CD4-positive, alpha-beta T cell (primary cell): ENCODE measurements around the gene IGF2BP2. TPM values are rescaled to one million over a fixed set of nuclear protein-coding genes. Genes with fewer than 3 reads are reported as not detected.

Experiments used
- ATAC-seq: fragments of 200-7000 bp; cut with Tn5 transposase; one replicate; pipeline ENCODE4 v1.10.0; 2022; ENCODE audit warnings: mild to moderate bottlenecking; ENCODE audit not compliant: poor library complexity
- CTCF ChIA-PET: fragments of 350-600 bp; sonication (Branson Sonifier 250); formaldehyde crosslinking; loops from one replicate; lab custom pipeline; 2021; ENCODE audit warnings: antibody characterized with exemption, inconsistent platforms; lab: Charles Lee
- POLR2A ChIA-PET: fragments of 350-600 bp; sonication (Branson Sonifier 250); formaldehyde crosslinking; loops from one replicate; lab custom pipeline; 2021; ENCODE audit warnings: antibody characterized with exemption, inconsistent platforms; lab: Charles Lee
- DNase-seq, 14 experiments: peaks; one replicate each; pipeline ENCODE4 v3.0.0-alpha.2; 2013 to 2020; ENCODE audit warnings: mixed read lengths in 2 of 14
- H3K27ac ChIP-seq, 2 donors: one replicate each; pipeline versions ENCODE4 v1.5.1 to v1.7.0; 2013; ENCODE audit warnings: low read length in 2 of 2, low read depth in 1 of 2, mild to moderate bottlenecking in 1 of 2
- H3K27me3 ChIP-seq, 2 experiments: 1 replicate in 1 of 2; 2 replicates in 1 of 2; pipeline versions ENCODE4 v1.6.1 to v1.7.0; 2013; ENCODE audit warnings: low read length in 2 of 2, control low read depth in 1 of 2, mild to moderate bottlenecking in 1 of 2, moderate library complexity in 1 of 2; ENCODE audit not compliant: insufficient read depth in 2 of 2, control insufficient read depth in 1 of 2
- H3K36me3 ChIP-seq: one replicate; pipeline ENCODE4 v1.6.1; 2013; ENCODE audit warnings: low read length, control low read depth; ENCODE audit not compliant: insufficient read depth
- H3K4me1 ChIP-seq: one replicate; pipeline ENCODE4 v1.6.1; 2013; ENCODE audit warnings: low read length, control low read depth; ENCODE audit not compliant: insufficient read depth
- H3K4me3 ChIP-seq: one replicate; pipeline ENCODE4 v1.5.1; 2013; ENCODE audit warnings: mild to moderate bottlenecking, low read length, moderate library complexity
- H3K9me3 ChIP-seq, 2 experiments: 1 replicate in 1 of 2; 2 replicates in 1 of 2; pipeline versions ENCODE4 v1.6.1 to v1.7.0; 2013; ENCODE audit warnings: low read length in 2 of 2, mild to moderate bottlenecking in 2 of 2, control low read depth in 1 of 2, moderate library complexity in 1 of 2; ENCODE audit not compliant: control insufficient read depth in 1 of 2, insufficient read depth in 1 of 2
- H3K27ac Mint-ChIP-seq: one replicate; pipeline ENCODE4 v1.8.0; 2020; ENCODE audit warnings: mixed read lengths
- H3K27me3 Mint-ChIP-seq: one replicate; pipeline ENCODE4 v1.8.0; 2021; ENCODE audit warnings: mixed read lengths
- H3K36me3 Mint-ChIP-seq: one replicate; pipeline ENCODE4 v1.8.0; 2021; ENCODE audit warnings: low read depth, mixed read lengths
- H3K4me1 Mint-ChIP-seq: one replicate; pipeline ENCODE4 v1.8.0; 2021; ENCODE audit warnings: low read depth, mixed read lengths
- H3K4me3 Mint-ChIP-seq: one replicate; pipeline ENCODE4 v1.8.0; 2020; ENCODE audit warnings: mild to moderate bottlenecking, mixed read lengths
- H3K9me3 Mint-ChIP-seq: one replicate; pipeline ENCODE4 v1.8.0; 2020; ENCODE audit warnings: mixed read lengths
- CTCF ChIP-seq: fragments of 200-600 bp; IDR thresholded peaks from one replicate; pipeline ENCODE4 v1.8.0; 2022; ENCODE audit warnings: antibody characterized with exemption, mild to moderate bottlenecking
- intact Hi-C, 2 experiments: fragments of 100-400 bp; cut with DNase I in 1 of 2; cut with micrococcal nuclease in 1 of 2; formaldehyde crosslinking; loops; one replicate each; pipeline versions ENCODE4 v1.15.1 to v1.9.0; 2023 to 2025; cut with DNase I, micrococcal nuclease
- total RNA-seq, 174 experiments: library from RNA in 2 of 174; stranded (reverse) in 2 of 174; gene quantifications; one replicate each; pipeline ENCODE4 v1.2.3 and lab custom pipeline; 2021 to 2026

IGF2BP2 gene
- total RNA-seq, 2 experiments from 2014 or later = 0.25 to 0.50 TPM

DNA sequence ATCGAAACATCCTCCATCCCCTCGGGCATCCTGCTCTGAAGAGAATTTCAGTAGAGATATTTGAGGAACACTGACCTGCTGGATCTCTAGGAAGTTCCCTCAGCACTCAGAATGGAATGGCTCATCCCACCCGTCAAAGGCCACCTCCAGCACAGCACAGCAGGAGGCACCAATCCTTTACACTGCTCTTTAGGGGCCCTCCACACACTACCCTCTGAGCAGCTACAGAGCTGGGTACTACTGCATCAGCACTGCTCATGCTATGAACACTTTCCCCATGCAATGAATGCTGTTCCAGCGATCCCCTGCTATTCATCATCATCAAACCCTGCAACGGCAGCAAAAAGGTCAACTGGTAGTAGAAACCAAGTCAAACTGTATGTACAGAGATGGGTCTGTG, 40.5 kb downstream of the IGF2BP2 start:
- Mint-ChIP-seq H3K4me3 (no peak overlapping the region), H3K4me1 (no peaks in the 10 kb centered on the region), H3K27ac (no peak overlapping the region), H3K9me3 (no peaks in the 10 kb centered on the region), H3K27me3 (peaks cover 14% of the 10 kb centered on the region), H3K36me3 (no peaks in the 10 kb centered on the region)
- ATAC-seq (no peak), DNase-seq (no peak)
- intact Hi-C loops = no loop called here
- ChIA-PET CTCF (no interaction called here), POLR2A (no interaction called here)
- no peak for TF ChIP-seq CTCF
- no peaks in the 10 kb centered on the region for H3K9me3 ChIP-seq
- H3K27ac ChIP-seq = no peak overlapping the region
- no peak overlapping the region for H3K4me3 ChIP-seq
- no peaks in the 10 kb centered on the region for H3K4me1 ChIP-seq
- no peaks in the 10 kb centered on the region for H3K27me3 ChIP-seq
- no peaks in the 10 kb centered on the region for H3K36me3 ChIP-seq

GRCh38 chr3:185781759-185782158, 43.1 kb downstream of the IGF2BP2 start:
- DNase-seq (no peak), ATAC-seq (no peak)
- no peak overlapping the region for H3K4me3 Mint-ChIP-seq
- Histone ChIP-seq H3K27me3 (no peaks in the 10 kb centered on the region), H3K9me3 (no peaks in the 10 kb centered on the region), H3K4me1 (no peaks in the 10 kb centered on the region), H3K27ac (no peak overlapping the region), H3K36me3 (no peaks in the 10 kb centered on the region), H3K4me3 (no peak overlapping the region)
- H3K36me3 Mint-ChIP-seq = no peaks in the 10 kb centered on the region
- H3K4me1 Mint-ChIP-seq = no peaks in the 10 kb centered on the region
- H3K9me3 Mint-ChIP-seq = no peaks in the 10 kb centered on the region
- ChIA-PET POLR2A (no interaction called here), CTCF (no interaction called here)
- peaks cover 11% of the 10 kb centered on the region for H3K27me3 Mint-ChIP-seq
- no peak for TF ChIP-seq CTCF
- intact Hi-C loops = no loop called here
- no peak overlapping the region for H3K27ac Mint-ChIP-seq

DNA sequence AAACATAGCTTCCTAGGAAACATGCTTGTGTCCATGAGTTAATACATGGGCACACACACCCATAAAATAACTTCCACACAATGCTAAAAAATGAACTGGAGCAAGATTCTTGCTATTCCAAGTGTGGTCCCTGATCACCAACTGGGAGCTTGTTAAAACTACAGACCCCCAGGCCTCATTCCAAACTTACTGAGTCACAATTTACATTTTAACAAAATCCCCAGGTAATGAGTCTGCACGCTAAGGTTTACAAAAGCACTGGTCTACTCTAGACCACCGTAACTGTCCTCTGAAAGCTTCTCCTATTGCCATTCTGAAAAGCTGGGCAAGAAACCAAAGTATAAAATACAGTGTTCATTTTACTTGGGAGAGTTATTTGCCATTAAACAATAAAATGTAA, 45.4 kb downstream of the IGF2BP2 start:
- H3K27ac ChIP-seq = no peak overlapping the region
- no peaks in the 10 kb centered on the region for H3K36me3 Mint-ChIP-seq
- no peaks in the 10 kb centered on the region for H3K9me3 Mint-ChIP-seq
- no peak overlapping the region for H3K4me3 ChIP-seq
- ATAC-seq = no peak
- no peaks in the 10 kb centered on the region for H3K9me3 ChIP-seq
- ChIA-PET POLR2A (no interaction called here), CTCF (no interaction called here)
- no peaks in the 10 kb centered on the region for H3K4me1 Mint-ChIP-seq
- H3K4me1 ChIP-seq = no peaks in the 10 kb centered on the region
- peaks cover 11% of the 10 kb centered on the region for H3K27me3 Mint-ChIP-seq
- no peaks in the 10 kb centered on the region for H3K27me3 ChIP-seq
- TF ChIP-seq CTCF = no peak
- H3K27ac Mint-ChIP-seq = no peak overlapping the region
- no peak overlapping the region for H3K4me3 Mint-ChIP-seq
- intact Hi-C loops = no loop called here
- H3K36me3 ChIP-seq = no peaks in the 10 kb centered on the region
- no peak for DNase-seq
